Brain microvascular endothelial cell (primary cell): ENCODE measurements around the gene CDH24.

Experiments used
- DNase-seq: peaks from one replicate; pipeline ENCODE4 v3.0.0-alpha.2; 2020
- H3K27ac ChIP-seq: fragments of 250-450 bp; sonication (Bioruptor Pico); 2 replicates; pipeline ENCODE4 v1.5.1; 2020; ENCODE audit warnings: mild to moderate bottlenecking, moderate library complexity
- H3K27me3 ChIP-seq: fragments of 250-450 bp; sonication (Bioruptor Pico); replicated peaks from 2 replicates; pipeline ENCODE4 v1.5.1; 2020; ENCODE audit warnings: mild to moderate bottlenecking
- H3K36me3 ChIP-seq: fragments of 250-450 bp; sonication (Bioruptor Pico); replicated peaks from 2 replicates; pipeline ENCODE4 v1.5.1; 2020; ENCODE audit warnings: mild to moderate bottlenecking
- H3K4me3 ChIP-seq: 2 replicates; pipeline ENCODE4 v1.5.1; 2011; ENCODE audit warnings: low read depth, mild to moderate bottlenecking, control low read depth, low read length, moderate library complexity
- CTCF ChIP-seq: IDR thresholded peaks from 2 replicates; pipeline ENCODE4 v1.5.1; 2011; ENCODE audit warnings: low read depth, mild to moderate bottlenecking, moderate library complexity, low read length, control low read depth, inconsistent platforms; ENCODE audit errors: missing control alignments
- in situ Hi-C: cut with HindIII; loops from 2 replicates; pipeline ENCODE4 v1.10.0; 2017; ENCODE audit warnings: low sequenced_read_pairs, low pct_ligation_motif_present

CDH24 gene

GRCh38 chr14:23035303-23036144 is 21.8 kb downstream of the CDH24 start:
- peak overlapping the region; percentile 99 for H3K27ac ChIP-seq
- in situ Hi-C loops, result no loop called here
- peaks cover 23% of the 10 kb centered on the region for H3K36me3 ChIP-seq
- H3K4me3 ChIP-seq, result peak overlapping the region; percentile 93
- DNase-seq, result no peak
- H3K27me3 ChIP-seq, result no peaks in the 10 kb centered on the region
- TF ChIP-seq CTCF, result no peak

DNA sequence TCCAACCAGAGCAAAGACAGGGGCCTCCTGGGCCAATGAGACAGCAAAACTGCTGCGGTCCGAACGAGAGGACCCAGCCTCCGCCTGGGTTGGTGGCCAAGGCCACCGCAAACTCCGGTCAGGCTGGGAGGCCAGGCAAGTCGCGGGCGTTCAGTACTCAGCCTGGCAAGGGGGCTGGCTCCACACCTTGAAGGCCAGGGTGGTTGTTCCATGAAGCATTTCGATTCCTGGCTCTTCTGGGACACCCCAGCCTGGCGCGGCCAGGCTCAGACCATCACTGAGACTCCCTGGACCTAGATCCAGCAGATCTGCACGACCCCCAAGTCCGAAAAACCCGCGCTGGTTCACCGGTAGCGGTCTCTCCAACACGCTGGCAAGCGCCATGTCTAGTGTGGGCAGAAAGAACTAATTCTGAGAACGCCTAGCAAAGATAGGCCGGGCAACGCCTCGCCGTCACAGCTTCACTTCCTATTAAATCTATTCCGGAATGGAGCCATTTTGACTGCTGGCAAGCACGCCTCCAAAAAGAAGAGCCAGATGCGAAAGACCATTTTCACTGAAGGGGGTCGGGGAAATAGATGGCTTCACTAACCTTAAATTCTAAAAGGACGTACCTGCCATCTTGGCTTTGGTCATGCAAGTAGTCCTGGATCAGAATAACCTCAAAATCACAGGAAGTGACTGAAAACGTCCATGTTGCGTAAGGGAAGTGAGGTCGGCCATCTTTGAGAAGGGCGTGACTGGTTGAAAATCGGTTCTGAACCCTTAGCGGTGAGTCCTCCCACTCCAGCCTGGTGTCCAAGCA is 22.6 kb downstream of the CDH24 start, which contains the start of gene PSMB5:
Gene PSMB5 (minus strand): TSS at position 403 of the 805 bp plus-strand sequence. CDS start 19 bp downstream, at position 384.
- H3K27ac ChIP-seq, result peak within 1 kb of the TSS; percentile 99
- TF ChIP-seq CTCF, result peak; percentile 13
- peak; percentile 95 for DNase-seq
- peak within 1 kb of the TSS; percentile 93 for H3K4me3 ChIP-seq
- H3K36me3 ChIP-seq, result peaks cover 30% of the 10 kb centered on the region
- no peaks in the 10 kb centered on the region for H3K27me3 ChIP-seq
- in situ Hi-C loops, result no loop called here

GRCh38 chr14:23033801-23034497 is 23.4 kb downstream of the CDH24 start:
- TF ChIP-seq CTCF, result no peak
- Histone ChIP-seq H3K36me3 (peaks cover 35% of the 10 kb centered on the region), H3K4me3 (peak overlapping the region; percentile 93), H3K27ac (peak overlapping the region; percentile 99), H3K27me3 (no peaks in the 10 kb centered on the region)
- no peak for DNase-seq
- in situ Hi-C loops, result no loop called here

DNA sequence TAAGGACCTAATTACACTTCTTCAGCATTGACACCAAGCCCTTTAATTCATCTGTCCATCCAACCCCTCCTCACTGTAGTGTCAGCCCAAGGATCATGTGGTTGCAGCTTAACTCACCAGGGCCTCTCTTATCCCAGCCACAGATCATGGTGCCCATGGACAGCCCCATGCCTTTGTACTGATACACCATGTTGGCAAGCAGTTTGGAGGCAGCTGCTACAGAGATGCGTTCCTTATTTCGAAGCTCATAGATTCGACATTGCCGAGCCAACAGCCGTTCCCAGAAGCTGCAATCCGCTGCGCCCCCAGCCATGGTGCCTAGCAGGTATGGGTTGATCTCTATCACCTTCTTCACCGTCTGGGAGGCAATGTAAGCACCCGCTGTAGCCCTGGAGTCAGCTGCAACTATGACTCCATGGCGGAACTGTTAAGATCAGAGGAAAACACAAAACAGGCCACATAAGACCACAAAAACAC is 24.0 kb downstream of the CDH24 start:
- DNase-seq, result no peak
- Histone ChIP-seq H3K4me3 (peak overlapping the region; percentile 93), H3K27ac (no peak overlapping the region), H3K36me3 (peaks cover 42% of the 10 kb centered on the region), H3K27me3 (no peaks in the 10 kb centered on the region)
- no peak for TF ChIP-seq CTCF
- in situ Hi-C loops, result no loop called here

GRCh38 chr14:23030936-23031335 is 26.4 kb downstream of the CDH24 start:
- TF ChIP-seq CTCF, result no peak
- Histone ChIP-seq H3K27me3 (no peaks in the 10 kb centered on the region), H3K36me3 (peaks cover 56% of the 10 kb centered on the region), H3K27ac (no peak overlapping the region), H3K4me3 (no peak overlapping the region)
- DNase-seq, result no peak
- in situ Hi-C loops, result no loop called here
